HG03280 (cell line): Measurements from ENCODE around the gene IL1RL2.

Source experiments
- ATAC-seq: cut with Tn5 transposase; IDR thresholded peaks from one replicate; pipeline ENCODE4 v1.9.1; 2021; ENCODE audit warnings: mild to moderate bottlenecking, moderate library complexity; ENCODE audit not compliant: unreplicated experiment

Gene IL1RL2

GRCh38 chr2:102186791-102187495 is at the start of gene IL1RL2:
Gene IL1RL2, plus strand, starts transcription at chr2:102187023. Its CDS starts 845 bp downstream, at chr2:102187868.
- ATAC-seq: no peak

- no peak for ATAC-seq
Measured at GRCh38 chr2:102137138-102137537, 49.7 kb upstream of the IL1RL2 start.

- ATAC-seq: no peak
Measured at GRCh38 chr2:102138331-102138730, 48.5 kb upstream of the IL1RL2 start.

- ATAC-seq: no peak
Measured at GRCh38 chr2:102139851-102140250, 47.0 kb upstream of the IL1RL2 start.

- no peak for ATAC-seq
Measured at GRCh38 chr2:102140377-102140776, 46.4 kb upstream of the IL1RL2 start.

GRCh38 chr2:102141011-102141943 is 45.5 kb upstream of the IL1RL2 start:
- ATAC-seq: no peak

GRCh38 chr2:102141970-102142828 is 44.6 kb upstream of the IL1RL2 start, which contains the start of gene IL1R1:
Gene IL1R1, plus strand, starts transcription at chr2:102142746. Its CDS starts 14,979 bp downstream, at chr2:102157725.
- no peak for ATAC-seq

GRCh38 chr2:102142829-102143449 is 43.9 kb upstream of the IL1RL2 start:
- ATAC-seq: no peak

GRCh38 chr2:102143450-102143985 is 43.3 kb upstream of the IL1RL2 start:
- ATAC-seq: no peak

- no peak for ATAC-seq
Measured at GRCh38 chr2:102144128-102144527, 42.7 kb upstream of the IL1RL2 start.

- no peak for ATAC-seq
Measured at GRCh38 chr2:102145107-102145506, 41.7 kb upstream of the IL1RL2 start.

GRCh38 chr2:102145934-102146333 is 40.9 kb upstream of the IL1RL2 start:
- ATAC-seq: no peak

GRCh38 chr2:102147935-102148334 is 38.9 kb upstream of the IL1RL2 start:
- no peak for ATAC-seq

- no peak for ATAC-seq
Measured at GRCh38 chr2:102149243-102149642, 37.6 kb upstream of the IL1RL2 start.

GRCh38 chr2:102149644-102150455 is 37.0 kb upstream of the IL1RL2 start:
- no peak for ATAC-seq

GRCh38 chr2:102154364-102154763 is 32.5 kb upstream of the IL1RL2 start:
- ATAC-seq: no peak

GRCh38 chr2:102154946-102155702 is 31.7 kb upstream of the IL1RL2 start:
- ATAC-seq: no peak

GRCh38 chr2:102155703-102156515 is 30.9 kb upstream of the IL1RL2 start:
- ATAC-seq: no peak
